Activated CD4-positive, alpha-beta memory T cell treated with anti-CD3 and anti-CD28 coated beads, Interleukin-2, amount 10 ng/mL, durations not matched to agents 7 days and 5 days (primary cell): ENCODE results near the gene TMEM147. TPM values are rescaled to one million over a fixed set of nuclear protein-coding genes. Genes with fewer than 3 reads are reported as not detected.

Experiments used
- CTCF ChIA-PET: fragments of 350-600 bp; sonication (Branson Sonifier 250); formaldehyde crosslinking; loops from one replicate; lab custom pipeline; 2021; ENCODE audit warnings: antibody characterized with exemption, inconsistent platforms; lab: Charles Lee
- POLR2A ChIA-PET: fragments of 350-600 bp; sonication (Branson Sonifier 250); formaldehyde crosslinking; loops from one replicate; lab custom pipeline; 2021; ENCODE audit warnings: antibody characterized with exemption; lab: Charles Lee
- DNase-seq: peaks from one replicate; pipeline ENCODE4 v3.0.0-alpha.2; 2020
- H3K27ac Mint-ChIP-seq: one replicate; pipeline ENCODE4 v1.8.0; 2021; ENCODE audit warnings: mild to moderate bottlenecking, mixed read lengths
- H3K27me3 Mint-ChIP-seq: one replicate; pipeline ENCODE4 v1.8.0; 2021; ENCODE audit warnings: mixed read lengths
- H3K36me3 Mint-ChIP-seq: one replicate; pipeline ENCODE4 v1.8.0; 2021; ENCODE audit warnings: low read depth, mixed read lengths
- H3K4me1 Mint-ChIP-seq: one replicate; pipeline ENCODE4 v1.8.0; 2021; ENCODE audit warnings: mixed read lengths
- H3K4me3 Mint-ChIP-seq: one replicate; pipeline ENCODE4 v1.8.0; 2021; ENCODE audit warnings: mild to moderate bottlenecking, mixed read lengths
- H3K9me3 Mint-ChIP-seq: one replicate; pipeline ENCODE4 v1.8.0; 2021; ENCODE audit warnings: mixed read lengths
- total RNA-seq, 2 experiments: library from RNA; stranded (reverse); gene quantifications; one replicate each; pipeline ENCODE4 v1.2.3, GENCODE V29; 2021

The TMEM147 gene, protein sequence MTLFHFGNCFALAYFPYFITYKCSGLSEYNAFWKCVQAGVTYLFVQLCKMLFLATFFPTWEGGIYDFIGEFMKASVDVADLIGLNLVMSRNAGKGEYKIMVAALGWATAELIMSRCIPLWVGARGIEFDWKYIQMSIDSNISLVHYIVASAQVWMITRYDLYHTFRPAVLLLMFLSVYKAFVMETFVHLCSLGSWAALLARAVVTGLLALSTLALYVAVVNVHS
- total RNA-seq: 10 to 100 TPM; 39.6 to 47.4 TPM

- H3K27me3 Mint-ChIP-seq: no peaks in the 10 kb centered on the region
- H3K4me3 Mint-ChIP-seq: peak within 1 kb of the TSS; percentile 87
- peaks cover 33% of the 10 kb centered on the region for H3K4me1 Mint-ChIP-seq
- peak within 1 kb of the TSS; percentile 73 for H3K27ac Mint-ChIP-seq
- peak; percentile 87 for DNase-seq
- peaks cover 3% of the 10 kb centered on the region for H3K36me3 Mint-ChIP-seq
- H3K9me3 Mint-ChIP-seq: no peaks in the 10 kb centered on the region
- CTCF ChIA-PET: no interaction called here
- POLR2A ChIA-PET: interaction anchor here (0.9 to 1.3 kb wide), 4 partner anchors 10 to 99 kb away, joined by 3 to 5 read pairs (median 4); partner anchors contain the start of gene HAUS5
Observed at GRCh38 chr19:35545001-35545854, at the start of gene TMEM147. TSS of gene TMEM147 (plus strand) at chr19:35545626. CDS start at chr19:35545740, 114 bp downstream.

DNA sequence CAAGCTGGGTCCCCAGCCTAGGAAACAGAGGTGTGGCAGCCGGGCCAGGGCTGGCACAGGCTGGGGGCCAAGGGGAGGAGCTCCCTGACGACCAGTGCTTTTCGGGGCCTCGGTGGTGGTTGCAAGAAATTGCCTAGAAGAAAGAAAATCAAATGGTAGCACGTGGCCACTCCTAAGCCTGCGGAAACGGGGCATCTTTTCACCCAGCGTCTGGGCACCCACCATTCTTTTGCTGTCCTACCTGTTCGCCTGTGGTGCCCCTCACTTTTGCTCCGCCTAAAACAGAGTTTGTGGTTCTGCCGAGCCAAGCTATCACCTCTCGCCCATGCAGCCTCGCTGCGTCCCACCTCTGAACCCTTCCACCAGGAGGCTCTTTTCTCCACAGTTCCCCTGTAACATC, 48.0 kb upstream of the TMEM147 start:
- Mint-ChIP-seq H3K9me3 (no peaks in the 10 kb centered on the region), H3K4me3 (no peak overlapping the region), H3K27me3 (peaks cover 20% of the 10 kb centered on the region), H3K4me1 (peaks cover 5% of the 10 kb centered on the region), H3K27ac (no peak overlapping the region), H3K36me3 (no peaks in the 10 kb centered on the region)
- DNase-seq: no peak
- CTCF ChIA-PET: interaction anchor here (0.9 to 1.4 kb wide), 3 partner anchors 12 to 144 kb away, joined by 3 to 10 read pairs (median 3); no protein-coding TSS in a partner anchor
- POLR2A ChIA-PET: no interaction called here

DNA sequence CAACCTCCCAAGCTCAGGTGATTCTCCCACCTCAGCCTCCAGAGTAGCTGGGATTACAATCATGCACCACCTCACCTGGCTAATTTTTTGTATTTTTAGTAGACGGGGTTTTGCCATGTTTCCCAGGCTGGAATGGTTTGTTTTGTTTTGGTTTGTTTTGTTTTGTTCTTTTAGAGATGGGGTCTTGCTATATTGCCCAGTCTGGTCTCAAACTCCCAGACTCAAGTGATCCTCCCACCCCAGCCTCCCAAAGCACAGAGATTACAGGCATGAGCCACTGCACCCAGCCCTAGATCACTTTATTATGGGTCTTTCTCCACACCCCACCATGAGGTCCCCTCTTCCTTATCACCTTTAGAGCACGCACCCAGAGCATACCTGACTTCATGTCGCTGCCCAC, 47.2 kb upstream of the TMEM147 start:
- Mint-ChIP-seq H3K27ac (no peak overlapping the region), H3K36me3 (no peaks in the 10 kb centered on the region), H3K4me1 (peaks cover 5% of the 10 kb centered on the region), H3K27me3 (peaks cover 14% of the 10 kb centered on the region), H3K9me3 (no peaks in the 10 kb centered on the region), H3K4me3 (no peak overlapping the region)
- DNase-seq: no peak
- CTCF ChIA-PET: interaction anchor here (1.4 kb wide), 1 partner anchor 145 kb away, joined by 10 read pairs; no protein-coding TSS in a partner anchor
- POLR2A ChIA-PET: no interaction called here

DNA sequence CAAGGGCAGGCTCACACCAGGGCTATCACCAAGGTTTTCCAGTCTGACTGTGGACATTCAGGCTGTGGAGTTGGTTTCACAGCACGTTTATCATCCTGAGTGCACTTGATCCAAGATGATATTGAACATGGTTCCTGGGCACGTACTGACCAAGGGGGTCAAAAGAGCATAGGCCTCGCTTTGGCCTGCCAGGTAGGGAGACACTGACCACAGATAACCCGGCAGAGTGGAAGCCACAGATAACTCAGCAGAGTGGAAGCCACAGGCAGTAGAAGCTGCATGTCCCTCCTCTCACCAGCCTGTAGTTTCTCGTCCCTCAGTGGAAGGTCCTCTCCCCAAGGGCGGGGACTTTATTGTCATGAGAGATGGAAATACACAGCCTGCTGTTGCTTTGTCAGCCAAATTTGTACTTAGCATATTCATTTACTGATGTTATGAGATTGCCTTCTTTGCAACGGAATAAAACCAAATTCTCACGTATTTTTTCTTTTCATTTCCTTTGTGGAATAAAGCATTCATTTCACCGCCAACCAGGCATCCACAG, 46.4 kb upstream of the TMEM147 start:
- H3K27me3 Mint-ChIP-seq: peaks cover 10% of the 10 kb centered on the region
- POLR2A ChIA-PET: no interaction called here
- peaks cover 5% of the 10 kb centered on the region for H3K4me1 Mint-ChIP-seq
- CTCF ChIA-PET: no interaction called here
- no peaks in the 10 kb centered on the region for H3K36me3 Mint-ChIP-seq
- H3K9me3 Mint-ChIP-seq: no peaks in the 10 kb centered on the region
- H3K27ac Mint-ChIP-seq: no peak overlapping the region
- no peak for DNase-seq
- no peak overlapping the region for H3K4me3 Mint-ChIP-seq

DNA sequence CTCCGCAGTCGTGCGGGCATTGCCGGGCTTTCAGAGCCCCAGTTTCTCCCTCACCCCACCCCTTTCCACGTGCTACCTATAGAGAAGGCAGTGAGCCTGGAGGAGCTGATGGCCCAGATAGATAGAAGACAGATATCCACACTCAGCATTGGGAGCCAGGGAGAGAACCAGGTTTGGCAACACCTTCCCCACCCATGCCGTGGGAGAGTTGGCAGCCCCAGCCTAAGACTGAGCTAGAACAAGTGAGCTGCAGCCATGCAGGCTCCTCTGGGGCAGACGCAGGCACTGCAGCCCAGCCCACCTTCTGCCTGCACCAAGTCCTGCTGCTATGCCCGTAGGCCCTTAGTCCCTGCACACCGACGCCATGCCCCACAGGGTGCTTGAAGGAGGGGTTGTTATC, 44.8 kb upstream of the TMEM147 start:
- Mint-ChIP-seq H3K4me1 (peaks cover 4% of the 10 kb centered on the region), H3K4me3 (no peak overlapping the region), H3K36me3 (no peaks in the 10 kb centered on the region), H3K27ac (no peak overlapping the region), H3K27me3 (peaks cover 11% of the 10 kb centered on the region), H3K9me3 (no peaks in the 10 kb centered on the region)
- CTCF ChIA-PET: interaction anchor here (2.4 kb wide), 1 partner anchor 10 kb away, joined by 7 read pairs; no protein-coding TSS in a partner anchor
- POLR2A ChIA-PET: no interaction called here
- no peak for DNase-seq

- peaks cover 19% of the 10 kb centered on the region for H3K27me3 Mint-ChIP-seq
- CTCF ChIA-PET: interaction anchor here (2.4 kb wide), 1 partner anchor 9 kb away, joined by 7 read pairs; no protein-coding TSS in a partner anchor
- no peak overlapping the region for H3K4me3 Mint-ChIP-seq
- no peak for DNase-seq
- no peaks in the 10 kb centered on the region for H3K9me3 Mint-ChIP-seq
- H3K27ac Mint-ChIP-seq: no peak overlapping the region
- POLR2A ChIA-PET: no interaction called here
- H3K36me3 Mint-ChIP-seq: no peaks in the 10 kb centered on the region
- H3K4me1 Mint-ChIP-seq: peaks cover 4% of the 10 kb centered on the region
Observed at GRCh38 chr19:35501684-35502083, 43.7 kb upstream of the TMEM147 start.

GRCh38 chr19:35502751-35503150, 42.7 kb upstream of the TMEM147 start:
- ChIA-PET POLR2A (no interaction called here), CTCF (interaction anchor here (2.4 kb wide), 1 partner anchor 8 kb away, joined by 7 read pairs; no protein-coding TSS in a partner anchor)
- Mint-ChIP-seq H3K27ac (no peak overlapping the region), H3K27me3 (peaks cover 24% of the 10 kb centered on the region), H3K4me3 (no peak overlapping the region), H3K9me3 (no peaks in the 10 kb centered on the region), H3K36me3 (no peaks in the 10 kb centered on the region), H3K4me1 (peaks cover 4% of the 10 kb centered on the region)
- no peak for DNase-seq

GRCh38 chr19:35506011-35506410, 39.4 kb upstream of the TMEM147 start:
- Mint-ChIP-seq H3K4me1 (peaks cover 21% of the 10 kb centered on the region), H3K9me3 (no peaks in the 10 kb centered on the region), H3K4me3 (no peak overlapping the region), H3K27me3 (peaks cover 52% of the 10 kb centered on the region), H3K36me3 (no peaks in the 10 kb centered on the region), H3K27ac (no peak overlapping the region)
- no peak for DNase-seq
- POLR2A ChIA-PET: no interaction called here
- CTCF ChIA-PET: interaction anchor here (0.9 to 1.9 kb wide), 2 partner anchors 11 kb away, joined by 4 to 8 read pairs; no protein-coding TSS in a partner anchor

DNA sequence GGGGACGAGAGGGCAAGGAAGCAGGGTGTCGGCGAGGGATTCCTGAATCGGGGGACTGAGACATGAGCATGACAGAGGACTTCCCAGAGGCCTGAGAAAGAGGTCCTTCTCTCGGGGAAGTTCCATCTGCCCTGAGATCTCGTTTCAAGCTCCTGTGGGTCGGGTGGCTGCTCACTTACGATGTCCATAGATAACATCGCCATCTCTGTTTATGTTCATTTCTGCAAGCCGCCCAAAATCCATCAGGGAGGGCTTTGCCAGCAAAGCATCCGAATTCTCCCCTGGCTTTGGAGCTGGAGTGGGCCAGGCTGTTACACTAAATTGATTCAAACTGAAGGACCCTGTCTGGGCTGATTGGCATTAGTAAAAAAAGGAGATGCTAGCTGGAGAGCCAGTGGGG, 37.9 kb upstream of the TMEM147 start:
- CTCF ChIA-PET: no interaction called here
- POLR2A ChIA-PET: interaction anchor here (0.7 kb wide), 1 partner anchor 14 kb away, joined by 3 read pairs; no protein-coding TSS in a partner anchor
- H3K27me3 Mint-ChIP-seq: peaks cover 58% of the 10 kb centered on the region

DNA sequence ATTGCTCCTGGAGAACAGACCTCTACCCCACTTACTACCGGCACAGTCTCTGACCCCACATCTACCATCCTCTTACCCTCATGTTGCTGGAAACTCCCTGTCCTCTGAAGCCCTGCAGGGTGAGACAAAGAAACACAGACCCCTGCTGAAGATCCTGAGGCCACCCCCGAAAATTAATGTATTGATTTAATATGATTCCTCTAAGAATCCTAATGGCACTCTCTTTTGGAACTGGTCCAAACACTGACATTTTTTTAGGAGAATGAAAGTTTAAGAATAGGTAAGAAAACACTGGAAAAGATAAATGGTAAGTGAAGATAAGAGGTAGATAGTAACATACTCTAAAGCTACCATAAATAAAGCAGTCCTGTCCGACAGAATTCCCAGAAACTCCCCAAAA, 37.3 kb upstream of the TMEM147 start:
- ChIA-PET POLR2A (no interaction called here), CTCF (interaction anchor here (1.4 to 1.5 kb wide), 2 partner anchors 45 to 50 kb away, joined by 3 read pairs; no protein-coding TSS in a partner anchor)
- H3K4me3 Mint-ChIP-seq: no peak overlapping the region
- H3K4me1 Mint-ChIP-seq: peaks cover 17% of the 10 kb centered on the region
- H3K9me3 Mint-ChIP-seq: no peaks in the 10 kb centered on the region
- H3K27me3 Mint-ChIP-seq: peaks cover 64% of the 10 kb centered on the region
- no peak for DNase-seq
- no peaks in the 10 kb centered on the region for H3K36me3 Mint-ChIP-seq
- no peak overlapping the region for H3K27ac Mint-ChIP-seq

More for the DNA sequence above, 37.9 kb upstream of the TMEM147 start:
- no peak for DNase-seq
- Mint-ChIP-seq H3K27ac (no peak overlapping the region), H3K4me3 (no peak overlapping the region), H3K36me3 (no peaks in the 10 kb centered on the region), H3K9me3 (no peaks in the 10 kb centered on the region), H3K4me1 (peaks cover 17% of the 10 kb centered on the region)

- no peak overlapping the region for H3K27ac Mint-ChIP-seq
- H3K36me3 Mint-ChIP-seq: no peaks in the 10 kb centered on the region
- peaks cover 17% of the 10 kb centered on the region for H3K4me1 Mint-ChIP-seq
- peak; percentile 40 for DNase-seq
- peaks cover 65% of the 10 kb centered on the region for H3K27me3 Mint-ChIP-seq
- H3K4me3 Mint-ChIP-seq: no peak overlapping the region
- H3K9me3 Mint-ChIP-seq: no peaks in the 10 kb centered on the region
- POLR2A ChIA-PET: interaction anchor here (0.6 kb wide), 1 partner anchor 52 kb away, joined by 3 read pairs; no protein-coding TSS in a partner anchor
- CTCF ChIA-PET: interaction anchor here (0.9 to 2.4 kb wide), 8 partner anchors 14 to 156 kb away, joined by 3 to 12 read pairs (median 4); no protein-coding TSS in a partner anchor
Observed at GRCh38 chr19:35509018-35509652, 36.3 kb upstream of the TMEM147 start.
